GM12878 (cell line): Measurements from ENCODE around the gene PLK5. TPM values are rescaled to one million over a fixed set of nuclear protein-coding genes. Genes with fewer than 3 reads are reported as not detected.
"Not testable (repeated sequence)": the region's sequence is repeated elsewhere in the genome, so short reads cannot be mapped to it uniquely, and the experiment has no call there.

ENCODE experiments used
- ATAC-seq: fragments of 200-7000 bp; cut with Tn5 transposase; 3 replicates; pipeline ENCODE4 v1.9.1; 2020; ENCODE audit warnings: mild to moderate bottlenecking, moderate library complexity
- BruUV-seq: library from RNA; stranded (reverse); fragments of 400-500 nt; replicated peaks from 2 replicates; lab custom pipeline; 2021; lab: Mats Ljungman, UMichigan
- CTCF ChIA-PET: fragments of 300-600 bp; sonication (Branson Sonifier 250); formaldehyde crosslinking; extraction: SDS; loops from one replicate; lab custom pipeline; 2021; ENCODE audit warnings: inconsistent platforms; lab: Yijun Ruan, JAX
- POLR2A ChIA-PET: fragments of 350-600 bp; formaldehyde crosslinking; extraction: SDS; loops from one replicate; lab custom pipeline; 2021; ENCODE audit warnings: inconsistent platforms; lab: Charles Lee
- RAD21 ChIA-PET: fragments of 300-600 bp; sonication (Branson Sonifier 250); formaldehyde crosslinking; loops from one replicate; lab custom pipeline; 2023; ENCODE audit warnings: antibody characterized with exemption; ENCODE audit not compliant: unreplicated experiment; lab: Charles Lee
- SMC1A ChIA-PET: fragments of 300-600 bp; sonication (Branson Sonifier 250); formaldehyde crosslinking; loops from one replicate; lab custom pipeline; 2023; ENCODE audit not compliant: unreplicated experiment, uncharacterized antibody; lab: Charles Lee
- DNase-seq: peaks from one replicate; pipeline ENCODE4 v3.0.0-alpha.2; 2011; ENCODE audit warnings: low read depth, low spot score
- FAIRE-seq: peaks from 3 replicates; lab custom pipeline; 2011; peaks lifted over from hg19 to GRCh38; lab: Jason Lieb, UNC
- H2AFZ ChIP-seq: 2 replicates; pipeline ENCODE4 v1.6.0; 2011; ENCODE audit warnings: low read depth, low read length, control low read depth; ENCODE audit not compliant: control insufficient read depth
- H3K27ac ChIP-seq: 2 replicates; pipeline ENCODE4 v1.5.1; 2011; ENCODE audit warnings: control low read depth; ENCODE audit not compliant: control insufficient read depth, insufficient read depth
- H3K27me3 ChIP-seq, 2 experiments: replicated peaks in 1 of 2; 2 replicates each; pipeline versions ENCODE4 v1.6.0 to v1.6.1; 2011; ENCODE audit warnings: low read length in 1 of 2; ENCODE audit not compliant: control insufficient read depth in 2 of 2, insufficient read depth in 2 of 2
- H3K36me3 ChIP-seq, 2 experiments: 2 replicates each; pipeline ENCODE4 v1.5.1; 2011; ENCODE audit warnings: low read length in 1 of 2; ENCODE audit not compliant: control insufficient read depth in 2 of 2, insufficient read depth in 2 of 2
- H3K4me1 ChIP-seq: 2 replicates; pipeline ENCODE4 v1.6.1; 2011; ENCODE audit warnings: mild to moderate bottlenecking, low read length, moderate library complexity, mixed read lengths; ENCODE audit not compliant: control insufficient read depth, insufficient read depth
- H3K4me2 ChIP-seq: 2 replicates; pipeline ENCODE4 v1.6.0; 2011; ENCODE audit warnings: control low read depth; ENCODE audit not compliant: control insufficient read depth, insufficient read depth
- H3K4me3 ChIP-seq: fragments of 200-600 bp; sonication (generic); 2 replicates; pipeline ENCODE4 v1.5.1; 2016
- H3K79me2 ChIP-seq: 2 replicates; pipeline ENCODE4 v1.6.0; 2011; ENCODE audit warnings: low read length; ENCODE audit not compliant: control insufficient read depth, insufficient read depth
- H3K9ac ChIP-seq: 2 replicates; pipeline ENCODE4 v1.8.0; 2011; ENCODE audit warnings: low read length, control low read depth, mixed read lengths; ENCODE audit not compliant: control insufficient read depth, insufficient read depth
- H3K9me3 ChIP-seq: replicated peaks from 3 replicates; pipeline ENCODE4 v1.5.1; 2011; ENCODE audit warnings: mild to moderate bottlenecking, low read length; ENCODE audit not compliant: control insufficient read depth, insufficient read depth
- H4K20me1 ChIP-seq: 2 replicates; pipeline ENCODE4 v1.6.0; 2011; ENCODE audit not compliant: control insufficient read depth, insufficient read depth
- E4F1 ChIP-seq: fragments of 450-650 bp; IDR thresholded peaks from 2 replicates; pipeline ENCODE4 v1.6.1; 2018; ENCODE audit warnings: borderline replicate concordance, mild to moderate bottlenecking; ENCODE audit not compliant: partially characterized antibody
- IRF4 ChIP-seq: IDR thresholded peaks from 2 replicates; pipeline ENCODE4 v1.6.1; 2011; ENCODE audit warnings: low read depth, low read length
- RFX5 ChIP-seq: IDR thresholded peaks from 2 replicates; pipeline ENCODE4 v1.6.1; 2011; ENCODE audit warnings: low read depth, low read length, improper control_type of control experiment
- ZNF622 ChIP-seq: fragments of 450-650 bp; IDR thresholded peaks from 2 replicates; pipeline ENCODE4 v1.6.1; 2017; ENCODE audit warnings: mild to moderate bottlenecking, inconsistent platforms
- WGBS: methylation state at CpG from one replicate; pipeline ENCODE4 v1.1.6; 2016; ENCODE audit warnings: low lambda C conversion rate; ENCODE audit not compliant: insufficient replicate concordance, insufficient coverage; ENCODE audit errors: missing lambda C conversion rate; 5-methylcytosine and 5-hydroxymethylcytosine counted together
- in situ Hi-C: fragments of 300-500 bp; cut with MboI; formaldehyde crosslinking; loops from 9 replicates; pipeline ENCODE4 v1.14.3; 2018; ENCODE audit warnings: mixed read lengths
- intact Hi-C: fragments of 100-400 bp; cut with micrococcal nuclease; formaldehyde crosslinking; loops from one replicate; pipeline ENCODE4 v1.14.2; 2022; ENCODE audit not compliant: unreplicated experiment
- polyA plus RNA-seq, 11 experiments: library from polyadenylated mRNA; depleted of rRNA in 4 of 11; unstranded in 6 of 11; stranded (reverse) in 5 of 11; fragments of >200 nt; fragmentation: Nextera tagmentation in 4 of 11; fragmentation: Illumina TruSeq in 1 of 11; extraction: Ambion mirVana in 4 of 11; extraction: Trizol in 1 of 11; gene quantifications; 1 replicate in 1 of 11; 2 replicates in 10 of 11; pipeline versions ENCODE4 v1.2.1 to v1.2.3, GENCODE V29; 2011 to 2016; ENCODE audit warnings: inconsistent platforms in 2 of 11, missing spikeins in 2 of 11, low read depth in 1 of 11
- total RNA-seq, 4 experiments: library from RNA; depleted of rRNA in 3 of 4; stranded (reverse); fragments of >200 nt in 3 of 4; fragmentation: Illumina TruSeq in 1 of 4; extraction: Trizol in 1 of 4; gene quantifications; 2 replicates each; pipeline versions ENCODE4 v1.2.1 to v1.2.3, GENCODE V29; 2013 to 2021
- TF ChIP-seq, protein P1 (sequence below): IDR thresholded peaks from 2 replicates; pipeline ENCODE4 v1.6.1; 2012; ENCODE audit warnings: low read depth, low read length, improper control_type of control experiment
- TF ChIP-seq, protein P2 (sequence below): IDR thresholded peaks from 2 replicates; pipeline ENCODE4 v1.6.1; 2011; ENCODE audit warnings: borderline replicate concordance, low read depth, mild to moderate bottlenecking, moderate library complexity, mixed read lengths, low read length; ENCODE audit not compliant: insufficient read depth; ENCODE audit errors: extremely low read length

Gene PLK5
- total and polyA plus RNA-seq, 10 of the 15 experiments (the other 5 are each of a cell fraction or from before 2014, with no cell fraction given) = 0.13 TPM; not detected in 9

DNA sequence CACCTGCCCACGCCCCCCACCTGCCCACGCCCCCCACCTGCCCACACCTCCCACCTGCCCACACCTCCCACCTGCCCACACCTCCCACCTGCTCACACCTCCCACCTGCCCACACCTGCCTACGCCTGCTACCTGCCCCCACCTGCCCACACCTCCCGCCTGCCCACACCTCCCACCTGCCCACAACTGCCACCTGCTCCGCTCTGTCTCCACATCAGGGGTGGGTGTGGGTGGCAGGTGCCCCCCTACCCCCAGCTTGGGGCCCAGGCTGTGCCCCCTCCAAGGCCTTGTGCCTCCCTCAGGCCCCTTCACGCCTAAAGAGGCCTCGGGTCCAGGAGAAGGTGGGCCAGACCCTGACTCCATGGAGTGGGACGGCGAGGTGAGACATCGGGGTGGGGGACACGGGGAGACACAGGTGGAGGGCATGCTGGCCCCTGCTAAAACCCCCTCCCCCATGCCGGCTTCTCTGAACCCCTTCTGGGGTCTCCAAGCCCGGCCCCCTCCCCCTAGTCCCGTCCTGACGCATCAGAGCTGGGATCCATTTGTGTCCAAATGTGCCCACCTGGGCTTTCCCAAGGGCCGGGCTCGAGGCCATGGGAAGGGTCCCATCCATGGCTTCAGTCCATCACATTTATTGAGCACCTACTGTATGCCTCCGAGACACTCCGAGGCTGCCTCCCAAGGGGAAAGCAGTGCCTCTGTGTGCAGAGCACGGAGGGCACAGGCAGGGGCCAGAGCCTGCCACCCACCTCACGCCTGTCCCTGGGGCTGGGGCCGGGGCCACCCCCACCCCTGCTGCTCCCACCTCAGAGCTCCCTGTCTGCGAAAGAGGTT, 4.9 kb downstream of the PLK5 start (continued):
- TF ChIP-seq, protein P1, sequence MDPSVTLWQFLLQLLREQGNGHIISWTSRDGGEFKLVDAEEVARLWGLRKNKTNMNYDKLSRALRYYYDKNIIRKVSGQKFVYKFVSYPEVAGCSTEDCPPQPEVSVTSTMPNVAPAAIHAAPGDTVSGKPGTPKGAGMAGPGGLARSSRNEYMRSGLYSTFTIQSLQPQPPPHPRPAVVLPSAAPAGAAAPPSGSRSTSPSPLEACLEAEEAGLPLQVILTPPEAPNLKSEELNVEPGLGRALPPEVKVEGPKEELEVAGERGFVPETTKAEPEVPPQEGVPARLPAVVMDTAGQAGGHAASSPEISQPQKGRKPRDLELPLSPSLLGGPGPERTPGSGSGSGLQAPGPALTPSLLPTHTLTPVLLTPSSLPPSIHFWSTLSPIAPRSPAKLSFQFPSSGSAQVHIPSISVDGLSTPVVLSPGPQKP = no peak
- TF ChIP-seq E4F1 = no peak
- TF ChIP-seq, all 136 proteins: peak for 0

DNA sequence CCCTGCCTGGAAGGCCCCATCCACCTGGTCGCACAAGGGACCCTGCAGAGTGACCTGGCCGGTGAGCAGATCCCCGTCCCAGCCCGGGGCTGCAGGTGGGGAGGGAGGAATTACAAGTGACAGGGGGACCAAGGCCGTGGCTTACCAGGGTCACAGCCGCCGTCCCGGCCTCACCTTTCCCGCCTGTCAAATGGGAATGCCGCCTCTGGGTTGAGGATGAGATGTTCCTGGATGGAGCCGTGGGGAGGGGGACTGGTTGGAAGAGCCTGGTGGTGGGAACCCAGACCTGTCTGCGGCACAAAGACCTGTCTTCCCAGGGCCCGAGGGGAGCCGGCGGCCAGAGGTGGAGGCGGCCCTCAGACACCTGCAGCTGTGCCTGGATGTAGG, 5.5 kb downstream of the PLK5 start:
- Histone ChIP-seq H3K9ac (no peak overlapping the region), H3K4me1 (no peaks in the 10 kb centered on the region), H3K27ac (no peak overlapping the region), H3K79me2 (no peaks in the 10 kb centered on the region), H3K4me3 (no peak overlapping the region), H2AFZ (no peak overlapping the region)
- intact Hi-C loops = no loop called here
- RAD21 ChIA-PET = no interaction called here
- DNase-seq (no peak), FAIRE-seq (no peak), ATAC-seq (no peak)
- CTCF ChIA-PET = no interaction called here
- no TSS peak for BruUV-seq
- TF ChIP-seq, protein P2, sequence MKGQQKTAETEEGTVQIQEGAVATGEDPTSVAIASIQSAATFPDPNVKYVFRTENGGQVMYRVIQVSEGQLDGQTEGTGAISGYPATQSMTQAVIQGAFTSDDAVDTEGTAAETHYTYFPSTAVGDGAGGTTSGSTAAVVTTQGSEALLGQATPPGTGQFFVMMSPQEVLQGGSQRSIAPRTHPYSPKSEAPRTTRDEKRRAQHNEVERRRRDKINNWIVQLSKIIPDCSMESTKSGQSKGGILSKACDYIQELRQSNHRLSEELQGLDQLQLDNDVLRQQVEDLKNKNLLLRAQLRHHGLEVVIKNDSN = no peak
- TF ChIP-seq IRF4 = no peak
- no peak for TF ChIP-seq RFX5
- TF ChIP-seq ZNF622 = no peak
- TF ChIP-seq, all 136 proteins: peak for 0
- SMC1A ChIA-PET = no interaction called here
- Histone ChIP-seq H3K4me2 (no peak overlapping the region), H3K27me3 (peaks cover 0 to 2% of the 10 kb centered on the region in 2 experiments; a peak in 3 of 4 replicates), H3K36me3 (no peaks in the 10 kb centered on the region), H4K20me1 (no peaks in the 10 kb centered on the region), H3K9me3 (no peaks in the 10 kb centered on the region)
- in situ Hi-C loops = no loop called here
- POLR2A ChIA-PET = no interaction called here
- WGBS = 62% methylated on average over 16 of the region's 16 CpGs

GRCh38 chr19:1530856-1531255, 7.0 kb downstream of the PLK5 start:
- H3K4me2 ChIP-seq, H3K4me3 ChIP-seq, H3K79me2 ChIP-seq, H3K27me3 ChIP-seq, POLR2A ChIA-PET, ATAC-seq, H3K9me3 ChIP-seq, H3K36me3 ChIP-seq, H2AFZ ChIP-seq, H4K20me1 ChIP-seq, CTCF ChIA-PET, FAIRE-seq, RAD21 ChIA-PET, H3K27ac ChIP-seq, in situ Hi-C loops, H3K4me1 ChIP-seq, DNase-seq, intact Hi-C loops, SMC1A ChIA-PET, BruUV-seq, H3K9ac ChIP-seq: not testable (repeated sequence)
- WGBS = 49% methylated on average over 10 of the region's 11 CpGs
